HepG2 (cell line): Measurements from ENCODE around the gene CDK12. TPM values are rescaled to one million over a fixed set of nuclear protein-coding genes. Genes with fewer than 3 reads are reported as not detected.

Experiments
- ATRX ChIP-seq: sonication (generic); formaldehyde crosslinking; IDR thresholded peaks from 2 replicates; pipeline ENCODE4 v1.4.0; 2020; ENCODE audit warnings: missing genetic modification reagents, borderline replicate concordance
- DNMT1 ChIP-seq: sonication (generic); formaldehyde crosslinking; IDR thresholded peaks from 2 replicates; pipeline ENCODE4 v1.5.1; 2020; ENCODE audit warnings: mild to moderate bottlenecking, missing genetic modification reagents
- NR1H2 ChIP-seq: sonication (generic); formaldehyde crosslinking; IDR thresholded peaks from 2 replicates; pipeline ENCODE4 v1.8.1; 2022; ENCODE audit warnings: low read depth, missing genetic modification reagents, borderline replicate concordance
- ZBTB20 ChIP-seq: sonication (generic); formaldehyde crosslinking; IDR thresholded peaks from 2 replicates; pipeline ENCODE4 v1.8.1; 2023; ENCODE audit warnings: missing genetic modification reagents, low read depth, mild to moderate bottlenecking, borderline replicate concordance
- ZBTB38 ChIP-seq: sonication (generic); formaldehyde crosslinking; IDR thresholded peaks from 2 replicates; pipeline ENCODE4 v1.5.1; 2020; ENCODE audit warnings: mild to moderate bottlenecking, missing genetic modification reagents
- ZFP90 ChIP-seq: sonication (generic); formaldehyde crosslinking; IDR thresholded peaks from 2 replicates; pipeline ENCODE4 v1.8.0; 2022; ENCODE audit warnings: missing genetic modification reagents, mild to moderate bottlenecking, inconsistent platforms, borderline replicate concordance
- polyA plus RNA-seq, 8 experiments: library from polyadenylated mRNA; depleted of rRNA in 3 of 8; stranded (reverse) in 7 of 8; unstranded in 1 of 8; fragments of >200 nt; fragmentation: Illumina TruSeq in 4 of 8; extraction: Trizol in 4 of 8; gene quantifications; 2 replicates each; pipeline versions ENCODE4 v1.2.1 to v1.2.3, GENCODE V29; 2011 to 2016; ENCODE audit warnings: low read depth in 4 of 8, missing spikeins in 1 of 8, mixed read lengths in 1 of 8; ENCODE audit not compliant: insufficient read depth in 1 of 8
- total RNA-seq, 5 experiments: library from RNA; depleted of rRNA; stranded (reverse); fragments of >200 nt; fragmentation: Illumina TruSeq; extraction: Trizol; gene quantifications; 2 replicates each; pipeline ENCODE4 v1.2.3, GENCODE V29; 2016; ENCODE audit warnings: low read depth in 1 of 5
- TF ChIP-seq, protein P1 (sequence below): sonication (generic); formaldehyde crosslinking; IDR thresholded peaks from 2 replicates; pipeline ENCODE4 v1.4.0; 2020; ENCODE audit warnings: mild to moderate bottlenecking, low read depth, missing genetic modification reagents
- TF ChIP-seq, protein P2 (sequence below): sonication (generic); formaldehyde crosslinking; IDR thresholded peaks from 2 replicates; pipeline ENCODE4 v1.4.0; 2020; ENCODE audit warnings: missing genetic modification reagents
- TF ChIP-seq, protein P3 (sequence below): sonication (generic); formaldehyde crosslinking; IDR thresholded peaks from 2 replicates; pipeline ENCODE4 v1.5.0; 2020; ENCODE audit warnings: missing genetic modification reagents
- TF ChIP-seq, protein P4 (sequence below): sonication (generic); formaldehyde crosslinking; IDR thresholded peaks from 2 replicates; pipeline ENCODE4 v1.9.0; 2021; ENCODE audit warnings: mild to moderate bottlenecking, missing genetic modification reagents
- TF ChIP-seq, protein P5 (sequence below): sonication (generic); formaldehyde crosslinking; IDR thresholded peaks from 2 replicates; pipeline ENCODE4 v1.4.0; 2020; ENCODE audit warnings: missing genetic modification reagents, low read depth, mild to moderate bottlenecking, borderline replicate concordance
- TF ChIP-seq, protein P6 (sequence below): sonication (generic); formaldehyde crosslinking; IDR thresholded peaks from 2 replicates; pipeline ENCODE4 v1.8.1; 2023; ENCODE audit warnings: mild to moderate bottlenecking, missing genetic modification reagents, borderline replicate concordance

Gene CDK12
- total and polyA plus RNA-seq, 2 of the 13 experiments (the other 11 are each of a cell fraction or from before 2014, with no cell fraction given): 24.0 to 88.6 TPM

DNA sequence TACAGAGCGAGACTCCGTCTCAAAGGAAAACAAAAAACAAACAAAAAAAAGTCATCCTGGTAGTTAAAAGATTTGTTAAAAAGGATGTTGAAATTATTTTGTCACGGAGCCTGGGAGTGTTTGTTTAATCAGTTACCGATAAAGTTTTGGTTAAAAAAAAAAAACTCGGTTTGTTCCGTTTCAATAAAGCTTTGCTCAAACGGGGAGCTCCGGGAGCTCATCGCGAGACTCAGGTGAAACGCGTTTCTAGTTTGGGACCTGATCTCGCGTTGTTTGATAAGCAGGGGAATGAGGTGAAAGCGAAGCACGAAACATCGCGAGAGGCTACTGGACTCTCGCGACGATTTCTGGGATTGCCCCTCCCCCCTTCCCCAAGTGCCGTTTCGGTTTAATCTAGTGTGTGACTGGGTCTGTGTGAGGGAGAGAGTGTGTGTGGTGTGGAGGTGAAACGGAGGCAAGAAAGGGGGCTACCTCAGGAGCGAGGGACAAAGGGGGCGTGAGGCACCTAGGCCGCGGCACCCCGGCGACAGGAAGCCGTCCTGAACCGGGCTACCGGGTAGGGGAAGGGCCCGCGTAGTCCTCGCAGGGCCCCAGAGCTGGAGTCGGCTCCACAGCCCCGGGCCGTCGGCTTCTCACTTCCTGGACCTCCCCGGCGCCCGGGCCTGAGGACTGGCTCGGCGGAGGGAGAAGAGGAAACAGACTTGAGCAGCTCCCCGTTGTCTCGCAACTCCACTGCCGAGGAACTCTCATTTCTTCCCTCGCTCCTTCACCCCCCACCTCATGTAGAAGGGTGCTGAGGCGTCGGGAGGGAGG lies at the start of gene CDK12 (continued):
- TF ChIP-seq, protein P1, sequence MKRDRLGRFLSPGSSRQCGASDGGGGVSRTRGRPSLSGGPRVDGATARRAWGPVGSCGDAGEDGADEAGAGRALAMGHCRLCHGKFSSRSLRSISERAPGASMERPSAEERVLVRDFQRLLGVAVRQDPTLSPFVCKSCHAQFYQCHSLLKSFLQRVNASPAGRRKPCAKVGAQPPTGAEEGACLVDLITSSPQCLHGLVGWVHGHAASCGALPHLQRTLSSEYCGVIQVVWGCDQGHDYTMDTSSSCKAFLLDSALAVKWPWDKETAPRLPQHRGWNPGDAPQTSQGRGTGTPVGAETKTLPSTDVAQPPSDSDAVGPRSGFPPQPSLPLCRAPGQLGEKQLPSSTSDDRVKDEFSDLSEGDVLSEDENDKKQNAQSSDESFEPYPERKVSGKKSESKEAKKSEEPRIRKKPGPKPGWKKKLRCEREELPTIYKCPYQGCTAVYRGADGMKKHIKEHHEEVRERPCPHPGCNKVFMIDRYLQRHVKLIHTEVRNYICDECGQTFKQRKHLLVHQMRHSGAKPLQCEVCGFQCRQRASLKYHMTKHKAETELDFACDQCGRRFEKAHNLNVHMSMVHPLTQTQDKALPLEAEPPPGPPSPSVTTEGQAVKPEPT (CRISPR knock-in tag): peak; percentile 33; the same call in 1 of the 2 replicates
- no peak for TF ChIP-seq DNMT1 (CRISPR knock-in tag)
- peak; percentile 97 for TF ChIP-seq ZFP90 (CRISPR knock-in tag)
- TF ChIP-seq, protein P2, sequence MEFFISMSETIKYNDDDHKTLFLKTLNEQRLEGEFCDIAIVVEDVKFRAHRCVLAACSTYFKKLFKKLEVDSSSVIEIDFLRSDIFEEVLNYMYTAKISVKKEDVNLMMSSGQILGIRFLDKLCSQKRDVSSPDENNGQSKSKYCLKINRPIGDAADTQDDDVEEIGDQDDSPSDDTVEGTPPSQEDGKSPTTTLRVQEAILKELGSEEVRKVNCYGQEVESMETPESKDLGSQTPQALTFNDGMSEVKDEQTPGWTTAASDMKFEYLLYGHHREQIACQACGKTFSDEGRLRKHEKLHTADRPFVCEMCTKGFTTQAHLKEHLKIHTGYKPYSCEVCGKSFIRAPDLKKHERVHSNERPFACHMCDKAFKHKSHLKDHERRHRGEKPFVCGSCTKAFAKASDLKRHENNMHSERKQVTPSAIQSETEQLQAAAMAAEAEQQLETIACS: no peak
- TF ChIP-seq, protein P3, sequence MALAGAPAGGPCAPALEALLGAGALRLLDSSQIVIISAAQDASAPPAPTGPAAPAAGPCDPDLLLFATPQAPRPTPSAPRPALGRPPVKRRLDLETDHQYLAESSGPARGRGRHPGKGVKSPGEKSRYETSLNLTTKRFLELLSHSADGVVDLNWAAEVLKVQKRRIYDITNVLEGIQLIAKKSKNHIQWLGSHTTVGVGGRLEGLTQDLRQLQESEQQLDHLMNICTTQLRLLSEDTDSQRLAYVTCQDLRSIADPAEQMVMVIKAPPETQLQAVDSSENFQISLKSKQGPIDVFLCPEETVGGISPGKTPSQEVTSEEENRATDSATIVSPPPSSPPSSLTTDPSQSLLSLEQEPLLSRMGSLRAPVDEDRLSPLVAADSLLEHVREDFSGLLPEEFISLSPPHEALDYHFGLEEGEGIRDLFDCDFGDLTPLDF (CRISPR knock-in tag): 0 out of 2 replicates have a peak, but pooled peaks have one; percentile 4
- TF ChIP-seq, protein P4, sequence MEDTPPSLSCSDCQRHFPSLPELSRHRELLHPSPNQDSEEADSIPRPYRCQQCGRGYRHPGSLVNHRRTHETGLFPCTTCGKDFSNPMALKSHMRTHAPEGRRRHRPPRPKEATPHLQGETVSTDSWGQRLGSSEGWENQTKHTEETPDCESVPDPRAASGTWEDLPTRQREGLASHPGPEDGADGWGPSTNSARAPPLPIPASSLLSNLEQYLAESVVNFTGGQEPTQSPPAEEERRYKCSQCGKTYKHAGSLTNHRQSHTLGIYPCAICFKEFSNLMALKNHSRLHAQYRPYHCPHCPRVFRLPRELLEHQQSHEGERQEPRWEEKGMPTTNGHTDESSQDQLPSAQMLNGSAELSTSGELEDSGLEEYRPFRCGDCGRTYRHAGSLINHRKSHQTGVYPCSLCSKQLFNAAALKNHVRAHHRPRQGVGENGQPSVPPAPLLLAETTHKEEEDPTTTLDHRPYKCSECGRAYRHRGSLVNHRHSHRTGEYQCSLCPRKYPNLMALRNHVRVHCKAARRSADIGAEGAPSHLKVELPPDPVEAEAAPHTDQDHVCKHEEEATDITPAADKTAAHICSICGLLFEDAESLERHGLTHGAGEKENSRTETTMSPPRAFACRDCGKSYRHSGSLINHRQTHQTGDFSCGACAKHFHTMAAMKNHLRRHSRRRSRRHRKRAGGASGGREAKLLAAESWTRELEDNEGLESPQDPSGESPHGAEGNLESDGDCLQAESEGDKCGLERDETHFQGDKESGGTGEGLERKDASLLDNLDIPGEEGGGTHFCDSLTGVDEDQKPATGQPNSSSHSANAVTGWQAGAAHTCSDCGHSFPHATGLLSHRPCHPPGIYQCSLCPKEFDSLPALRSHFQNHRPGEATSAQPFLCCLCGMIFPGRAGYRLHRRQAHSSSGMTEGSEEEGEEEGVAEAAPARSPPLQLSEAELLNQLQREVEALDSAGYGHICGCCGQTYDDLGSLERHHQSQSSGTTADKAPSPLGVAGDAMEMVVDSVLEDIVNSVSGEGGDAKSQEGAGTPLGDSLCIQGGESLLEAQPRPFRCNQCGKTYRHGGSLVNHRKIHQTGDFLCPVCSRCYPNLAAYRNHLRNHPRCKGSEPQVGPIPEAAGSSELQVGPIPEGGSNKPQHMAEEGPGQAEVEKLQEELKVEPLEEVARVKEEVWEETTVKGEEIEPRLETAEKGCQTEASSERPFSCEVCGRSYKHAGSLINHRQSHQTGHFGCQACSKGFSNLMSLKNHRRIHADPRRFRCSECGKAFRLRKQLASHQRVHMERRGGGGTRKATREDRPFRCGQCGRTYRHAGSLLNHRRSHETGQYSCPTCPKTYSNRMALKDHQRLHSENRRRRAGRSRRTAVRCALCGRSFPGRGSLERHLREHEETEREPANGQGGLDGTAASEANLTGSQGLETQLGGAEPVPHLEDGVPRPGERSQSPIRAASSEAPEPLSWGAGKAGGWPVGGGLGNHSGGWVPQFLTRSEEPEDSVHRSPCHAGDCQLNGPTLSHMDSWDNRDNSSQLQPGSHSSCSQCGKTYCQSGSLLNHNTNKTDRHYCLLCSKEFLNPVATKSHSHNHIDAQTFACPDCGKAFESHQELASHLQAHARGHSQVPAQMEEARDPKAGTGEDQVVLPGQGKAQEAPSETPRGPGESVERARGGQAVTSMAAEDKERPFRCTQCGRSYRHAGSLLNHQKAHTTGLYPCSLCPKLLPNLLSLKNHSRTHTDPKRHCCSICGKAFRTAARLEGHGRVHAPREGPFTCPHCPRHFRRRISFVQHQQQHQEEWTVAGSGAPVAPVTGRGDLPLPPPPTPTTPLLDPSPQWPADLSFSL: no peak; the same call in 1 of the 2 replicates
- peak; percentile 59; the same call in 1 of the 2 replicates for TF ChIP-seq ZBTB20 (CRISPR knock-in tag)
- TF ChIP-seq, protein P5, sequence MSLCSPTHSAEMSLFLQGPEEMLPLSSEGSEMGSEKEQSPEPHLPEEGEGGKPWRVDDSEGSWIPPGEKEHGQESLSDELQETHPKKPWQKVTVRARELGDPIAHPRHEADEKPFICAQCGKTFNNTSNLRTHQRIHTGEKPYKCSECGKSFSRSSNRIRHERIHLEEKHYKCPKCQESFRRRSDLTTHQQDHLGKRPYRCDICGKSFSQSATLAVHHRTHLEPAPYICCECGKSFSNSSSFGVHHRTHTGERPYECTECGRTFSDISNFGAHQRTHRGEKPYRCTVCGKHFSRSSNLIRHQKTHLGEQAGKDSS (CRISPR knock-in tag): peak; percentile 47; the same call in 1 of the 2 replicates
- TF ChIP-seq ZBTB38 (CRISPR knock-in tag): peak; percentile 59; the same call in 1 of the 2 replicates
- TF ChIP-seq ATRX: no peak
- TF ChIP-seq, protein P6, sequence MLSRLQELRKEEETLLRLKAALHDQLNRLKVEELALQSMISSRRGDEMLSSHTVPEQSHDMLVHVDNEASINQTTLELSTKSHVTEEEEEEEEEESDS (CRISPR knock-in tag): no peak
- peak; percentile 73; the same call in 1 of the 2 replicates for TF ChIP-seq NR1H2
